ENCODE results near the gene AZIN2.

The AZIN2 gene

DNA sequence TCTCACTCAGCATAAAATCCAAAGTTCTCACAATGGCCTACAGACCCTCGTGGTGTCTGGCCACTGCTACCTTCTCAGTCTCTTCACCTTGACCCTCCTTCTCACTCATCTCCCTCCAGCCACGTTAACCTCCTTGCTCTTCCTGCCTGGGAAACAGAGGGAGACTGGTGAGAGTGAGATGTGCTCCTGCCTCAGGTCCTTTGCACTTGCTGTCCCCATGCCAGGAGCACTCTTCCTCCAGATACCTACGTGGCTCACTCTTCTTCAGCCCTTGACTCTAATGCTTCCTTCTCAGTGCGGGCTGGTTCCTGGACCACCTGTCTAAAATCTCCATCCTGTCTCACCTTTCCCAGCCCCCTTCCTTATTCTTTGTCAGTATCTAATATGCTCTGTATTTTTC is 76.2 kb downstream of the AZIN2 start:
- TF ChIP-seq, protein P1, sequence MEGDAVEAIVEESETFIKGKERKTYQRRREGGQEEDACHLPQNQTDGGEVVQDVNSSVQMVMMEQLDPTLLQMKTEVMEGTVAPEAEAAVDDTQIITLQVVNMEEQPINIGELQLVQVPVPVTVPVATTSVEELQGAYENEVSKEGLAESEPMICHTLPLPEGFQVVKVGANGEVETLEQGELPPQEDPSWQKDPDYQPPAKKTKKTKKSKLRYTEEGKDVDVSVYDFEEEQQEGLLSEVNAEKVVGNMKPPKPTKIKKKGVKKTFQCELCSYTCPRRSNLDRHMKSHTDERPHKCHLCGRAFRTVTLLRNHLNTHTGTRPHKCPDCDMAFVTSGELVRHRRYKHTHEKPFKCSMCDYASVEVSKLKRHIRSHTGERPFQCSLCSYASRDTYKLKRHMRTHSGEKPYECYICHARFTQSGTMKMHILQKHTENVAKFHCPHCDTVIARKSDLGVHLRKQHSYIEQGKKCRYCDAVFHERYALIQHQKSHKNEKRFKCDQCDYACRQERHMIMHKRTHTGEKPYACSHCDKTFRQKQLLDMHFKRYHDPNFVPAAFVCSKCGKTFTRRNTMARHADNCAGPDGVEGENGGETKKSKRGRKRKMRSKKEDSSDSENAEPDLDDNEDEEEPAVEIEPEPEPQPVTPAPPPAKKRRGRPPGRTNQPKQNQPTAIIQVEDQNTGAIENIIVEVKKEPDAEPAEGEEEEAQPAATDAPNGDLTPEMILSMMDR (IDR thresholded peaks at IDR 0.05; ENCODE audit: extremely low read depth, insufficient read depth, missing control alignments): no peak
- no peak for DNase-seq (ENCODE audit: low spot score)
- in situ Hi-C loops (cut with MboI; ENCODE audit: low pct_unique_long_range_greater_than_20kb, low sequenced_read_pairs, unreplicated experiment): no loop called here

DNA sequence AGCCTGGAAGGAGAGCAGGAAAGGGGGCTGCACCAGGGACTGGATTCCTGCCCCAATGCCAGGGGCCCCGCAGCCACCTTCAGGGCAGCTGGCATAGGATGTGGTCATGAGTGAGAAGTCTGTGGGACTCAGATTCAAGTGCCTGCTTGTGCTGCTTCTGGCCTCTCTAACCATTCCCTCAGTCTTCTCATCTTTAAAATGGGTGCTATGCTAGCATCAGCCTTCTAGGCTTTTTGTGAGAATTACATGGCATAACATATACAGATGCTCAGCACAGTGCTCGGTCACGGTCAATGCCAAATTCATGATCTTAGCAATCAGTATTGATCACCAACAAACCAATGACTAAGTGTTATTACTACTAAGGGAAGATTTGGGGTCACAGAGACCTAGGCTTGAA is 77.4 kb downstream of the AZIN2 start:
- no peak for DNase-seq (ENCODE audit: low spot score)
- TF ChIP-seq, protein P1 (IDR thresholded peaks at IDR 0.05; ENCODE audit: extremely low read depth, insufficient read depth, missing control alignments): no peak
- in situ Hi-C loops (cut with MboI; ENCODE audit: low pct_unique_long_range_greater_than_20kb, low sequenced_read_pairs, unreplicated experiment): no loop called here

DNA sequence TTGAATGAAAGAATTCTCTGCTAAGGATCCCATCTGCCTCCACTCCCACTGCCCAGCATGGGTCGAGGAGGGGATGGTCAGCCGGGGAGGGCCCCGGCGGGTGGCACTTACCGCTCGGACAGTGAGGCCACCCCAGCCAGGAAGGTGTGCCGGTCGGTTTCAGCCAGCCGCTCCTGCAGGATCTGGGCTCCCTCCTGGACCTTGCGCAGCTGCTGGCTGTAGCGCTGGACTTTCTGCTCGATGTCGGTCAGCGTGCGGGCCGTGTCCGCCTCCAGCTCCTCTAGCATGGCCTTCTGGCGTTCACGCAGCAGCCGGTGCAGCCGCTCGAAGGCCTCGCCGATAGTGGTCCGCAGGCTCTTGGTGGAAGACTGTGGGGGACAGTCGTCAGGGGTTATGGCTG is 78.6 kb downstream of the AZIN2 start:
- DNase-seq (ENCODE audit: low spot score): no peak
- TF ChIP-seq, protein P1 (IDR thresholded peaks at IDR 0.05; ENCODE audit: extremely low read depth, insufficient read depth, missing control alignments): no peak
- in situ Hi-C loops (cut with MboI; ENCODE audit: low pct_unique_long_range_greater_than_20kb, low sequenced_read_pairs, unreplicated experiment): no loop called here

DNA sequence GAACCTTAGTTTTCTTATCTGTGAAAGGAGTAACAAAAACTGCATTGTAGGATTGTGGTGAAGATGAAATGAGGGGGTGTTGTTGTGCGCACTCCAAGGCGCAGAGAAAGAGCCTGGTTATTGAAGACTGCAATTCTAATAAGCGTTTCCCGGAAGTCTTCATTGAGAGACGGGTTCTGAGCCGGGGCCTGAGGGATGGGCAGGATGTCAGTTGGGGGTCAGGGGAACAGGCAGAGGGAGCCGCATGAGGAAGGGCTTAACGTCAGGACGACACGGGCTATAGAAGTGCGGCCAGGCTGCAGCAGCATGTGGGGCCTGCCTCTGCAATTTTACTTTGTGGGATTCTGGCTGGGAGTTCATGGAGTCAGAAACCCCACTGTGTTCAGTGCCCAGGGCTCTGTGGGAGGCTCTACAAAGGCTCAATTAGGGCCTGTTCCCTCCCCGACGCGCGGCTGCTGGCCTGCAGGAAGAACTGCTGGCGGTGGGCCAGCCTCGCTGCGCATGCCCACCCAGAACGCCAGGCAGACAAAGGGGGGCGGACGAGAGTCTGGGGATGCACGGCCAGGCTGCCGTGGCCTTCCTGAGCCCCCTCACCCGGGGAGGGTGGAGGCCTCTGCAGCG is 80.2 kb downstream of the AZIN2 start:
- in situ Hi-C loops (cut with MboI; ENCODE audit: low pct_unique_long_range_greater_than_20kb, low sequenced_read_pairs, unreplicated experiment): no loop called here
- TF ChIP-seq, protein P1 (IDR thresholded peaks at IDR 0.05; ENCODE audit: extremely low read depth, insufficient read depth, missing control alignments): no peak
- DNase-seq (ENCODE audit: low spot score): no peak

DNA sequence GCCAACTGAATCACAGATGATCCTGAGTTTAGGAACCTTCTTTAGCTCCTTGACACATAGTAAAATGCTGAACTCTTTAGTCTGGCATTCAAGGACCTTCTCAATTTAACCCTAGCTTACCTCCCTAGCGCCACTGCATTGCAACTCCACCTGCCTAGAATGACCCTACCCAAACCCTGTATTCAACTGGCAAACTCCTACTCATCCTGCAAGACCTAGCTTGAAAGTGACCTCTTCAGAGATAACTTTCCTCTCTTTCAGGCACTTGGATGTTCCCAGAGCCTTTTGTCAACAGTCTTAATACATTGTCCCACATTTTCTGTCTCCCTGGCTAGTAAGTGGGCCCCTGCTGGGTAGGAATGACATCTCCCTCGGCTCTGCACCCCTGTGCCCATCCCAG is 81.2 kb downstream of the AZIN2 start:
- DNase-seq (ENCODE audit: low spot score): no peak
- TF ChIP-seq, protein P1 (IDR thresholded peaks at IDR 0.05; ENCODE audit: extremely low read depth, insufficient read depth, missing control alignments): no peak
- in situ Hi-C loops (cut with MboI; ENCODE audit: low pct_unique_long_range_greater_than_20kb, low sequenced_read_pairs, unreplicated experiment): no loop called here

DNA sequence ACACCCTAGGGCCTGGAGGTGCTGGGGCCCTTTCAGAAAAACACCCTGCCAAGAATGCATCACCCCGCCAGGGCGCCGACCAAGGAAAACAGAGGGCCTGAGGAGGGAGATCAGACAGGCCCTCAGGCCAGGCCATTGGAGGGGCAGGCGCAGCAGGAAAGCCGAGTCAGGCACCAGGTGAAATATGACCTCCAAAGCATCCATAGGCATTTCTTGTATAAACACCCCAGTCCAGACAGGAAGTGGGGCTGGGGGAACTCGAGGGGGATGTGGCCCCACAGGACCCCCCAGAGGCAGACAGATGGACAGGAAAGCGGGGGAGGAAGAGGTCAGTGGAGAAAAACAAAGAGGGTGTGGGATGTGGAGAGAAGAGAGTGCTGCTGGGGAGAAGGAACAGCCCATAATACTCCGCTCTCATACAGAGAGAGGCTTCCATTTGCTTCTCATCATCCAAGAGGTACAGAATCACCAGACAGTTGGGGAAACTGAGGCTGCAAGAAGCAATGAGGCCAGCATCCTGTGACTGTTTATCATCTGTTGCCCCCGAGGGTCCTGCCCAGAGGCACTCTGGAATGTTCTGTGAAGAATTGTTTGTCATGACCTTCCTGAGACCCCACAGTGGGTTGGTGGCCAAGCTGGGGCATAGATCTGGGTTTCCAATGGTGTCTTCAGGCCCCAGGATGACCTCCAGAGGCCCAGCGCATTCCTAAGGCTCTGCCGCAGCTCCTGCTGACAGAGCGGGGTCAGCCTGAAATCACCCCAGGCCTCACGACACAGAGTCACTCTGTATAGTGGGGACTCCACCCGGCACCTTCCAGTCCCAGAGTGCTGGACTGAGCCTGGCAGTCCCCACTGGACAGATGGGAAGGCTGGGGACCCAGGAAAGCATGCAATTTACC is 82.9 kb downstream of the AZIN2 start:
- DNase-seq (ENCODE audit: low spot score): no peak
- TF ChIP-seq, protein P1 (IDR thresholded peaks at IDR 0.05; ENCODE audit: extremely low read depth, insufficient read depth, missing control alignments): no peak
- in situ Hi-C loops (cut with MboI; ENCODE audit: low pct_unique_long_range_greater_than_20kb, low sequenced_read_pairs, unreplicated experiment): no loop called here
